Measurements from ENCODE around the gene DGCR2.

Gene DGCR2

GRCh38 chr22:19143212-19143611 lies 21.0 kb upstream of the DGCR2 start:
- TF ChIP-seq CTCF (conservative IDR thresholded peaks at IDR 0.05; ENCODE audit: low read depth, low read length), result no peak
- no peak for DNase-seq (ENCODE audit: low read depth)
- H3K4me3 ChIP-seq (ENCODE audit: low read depth, low read length), result peak overlapping the region; percentile 8

GRCh38 chr22:19142394-19142793 lies 20.2 kb upstream of the DGCR2 start:
- no peak for DNase-seq (ENCODE audit: low read depth)
- no peak for TF ChIP-seq CTCF (conservative IDR thresholded peaks at IDR 0.05; ENCODE audit: low read depth, low read length)
- no peak overlapping the region for H3K4me3 ChIP-seq (ENCODE audit: low read depth, low read length)

- TF ChIP-seq CTCF (conservative IDR thresholded peaks at IDR 0.05; ENCODE audit: low read depth, low read length), result no peak
- H3K4me3 ChIP-seq (ENCODE audit: low read depth, low read length), result no peak overlapping the region
- no peak for DNase-seq (ENCODE audit: low read depth)
Measured at GRCh38 chr22:19139974-19140373, 17.8 kb upstream of the DGCR2 start.

- no peak for DNase-seq (ENCODE audit: low read depth)
- H3K4me3 ChIP-seq (ENCODE audit: low read depth, low read length), result no peak overlapping the region
- TF ChIP-seq CTCF (conservative IDR thresholded peaks at IDR 0.05; ENCODE audit: low read depth, low read length), result no peak
Measured at GRCh38 chr22:19139001-19139356, 16.8 kb upstream of the DGCR2 start.

GRCh38 chr22:19138217-19139000 lies 16.2 kb upstream of the DGCR2 start:
- no peak for DNase-seq (ENCODE audit: low read depth)
- no peak for TF ChIP-seq CTCF (conservative IDR thresholded peaks at IDR 0.05; ENCODE audit: low read depth, low read length)

GRCh38 chr22:19137384-19138216 lies 15.4 kb upstream of the DGCR2 start:
- H3K4me3 ChIP-seq (ENCODE audit: low read depth, low read length), result no peak overlapping the region
- TF ChIP-seq CTCF (conservative IDR thresholded peaks at IDR 0.05; ENCODE audit: low read depth, low read length), result no peak
- no peak for DNase-seq (ENCODE audit: low read depth)

More at GRCh38 chr22:19138217-19139000, 16.2 kb upstream of the DGCR2 start:
- no peak overlapping the region for H3K4me3 ChIP-seq (ENCODE audit: low read depth, low read length)
